Activated T-helper 2 cell treated with anti-CD3 and anti-CD28 coated beads, Interferon-gamma antibody, Interleukin-2, Interleukin-4, amounts not matched to agents 10 μg/mL and 5 μg/mL and 100 μg/mL, durations not matched to agents 14 hours and 24 hours and 36 hours (primary cell): Measurements from ENCODE around the gene SPATA6L. TPM values are rescaled to one million over a fixed set of nuclear protein-coding genes. Genes with fewer than 3 reads are reported as not detected.
A peak's percentile ranks its signal among the peaks of the same experiment; 100 is the strongest.

Experiments
- DNase-seq: peaks from one replicate; pipeline ENCODE4 v3.0.0; 2021; ENCODE audit warnings: low spot score
- H3K27ac Mint-ChIP-seq: one replicate; pipeline ENCODE4 v1.8.0; 2021; ENCODE audit warnings: mixed read lengths
- H3K27me3 Mint-ChIP-seq: one replicate; pipeline ENCODE4 v1.8.0; 2021; ENCODE audit warnings: low read depth, mixed read lengths
- H3K36me3 Mint-ChIP-seq: one replicate; pipeline ENCODE4 v1.8.0; 2021; ENCODE audit warnings: low read depth, mixed read lengths
- H3K4me1 Mint-ChIP-seq: one replicate; pipeline ENCODE4 v1.8.0; 2021; ENCODE audit warnings: low read depth, mixed read lengths
- H3K4me3 Mint-ChIP-seq: one replicate; pipeline ENCODE4 v1.8.0; 2021; ENCODE audit warnings: low read depth, mild to moderate bottlenecking, moderate library complexity, mixed read lengths
- H3K9me3 Mint-ChIP-seq: one replicate; pipeline ENCODE4 v1.8.0; 2021; ENCODE audit warnings: mixed read lengths
- intact Hi-C: fragments of 100-400 bp; cut with micrococcal nuclease; formaldehyde crosslinking; loops from one replicate; pipeline ENCODE4 v1.15.1; 2023
- total RNA-seq: library from RNA; stranded (reverse); gene quantifications from 2 replicates; pipeline ENCODE4 v1.2.3, GENCODE V29; 2022

SPATA6L gene
- total RNA-seq, 1 donor from 2014 or later, result 0.68 TPM

- peaks cover 26% of the 10 kb centered on the region for H3K4me1 Mint-ChIP-seq
- no peaks in the 10 kb centered on the region for H3K27me3 Mint-ChIP-seq
- intact Hi-C loops, result loop anchor here (1.0 to 10.0 kb wide), 5 partner anchors 10 to 916 kb away; partner anchors contain the start of genes AK3 and CDC37L1
- H3K27ac Mint-ChIP-seq, result peak overlapping the region; percentile 51
- H3K4me3 Mint-ChIP-seq, result no peak overlapping the region
- DNase-seq, result no peak
- no peaks in the 10 kb centered on the region for H3K9me3 Mint-ChIP-seq
- H3K36me3 Mint-ChIP-seq, result peaks cover 55% of the 10 kb centered on the region
Observed at GRCh38 chr9:4689021-4689420, 22.7 kb upstream of the SPATA6L start.

DNA sequence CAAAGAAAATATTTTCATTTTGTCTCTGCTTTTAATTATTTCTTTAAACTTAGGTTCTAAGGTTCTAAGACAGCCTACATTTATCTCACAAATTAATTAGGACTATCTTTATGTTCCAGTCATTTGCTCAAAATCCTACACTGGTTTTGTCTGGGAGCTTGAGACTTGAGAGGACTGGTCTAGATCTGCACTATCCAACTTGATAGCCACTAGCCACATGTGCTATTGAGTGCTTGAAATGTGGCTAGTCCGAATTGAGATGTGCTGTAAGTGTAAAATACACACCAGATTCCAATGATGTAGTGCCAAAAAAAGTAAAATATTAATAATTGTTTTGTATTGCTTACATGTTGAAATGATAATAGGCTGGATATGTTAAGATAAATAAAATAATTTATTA is 20.3 kb upstream of the SPATA6L start:
- Mint-ChIP-seq H3K27me3 (no peaks in the 10 kb centered on the region), H3K4me3 (no peak overlapping the region), H3K4me1 (peaks cover 32% of the 10 kb centered on the region), H3K36me3 (peaks cover 53% of the 10 kb centered on the region), H3K9me3 (no peaks in the 10 kb centered on the region), H3K27ac (no peak overlapping the region)
- intact Hi-C loops, result loop anchor here (5.0 to 10.0 kb wide), 2 partner anchors 296 to 918 kb away; no protein-coding TSS in a partner anchor
- no peak for DNase-seq

- no peak overlapping the region for H3K4me3 Mint-ChIP-seq
- DNase-seq, result no peak
- no peaks in the 10 kb centered on the region for H3K27me3 Mint-ChIP-seq
- H3K36me3 Mint-ChIP-seq, result peaks cover 49% of the 10 kb centered on the region
- no peak overlapping the region for H3K27ac Mint-ChIP-seq
- H3K4me1 Mint-ChIP-seq, result peaks cover 31% of the 10 kb centered on the region
- H3K9me3 Mint-ChIP-seq, result no peaks in the 10 kb centered on the region
- intact Hi-C loops, result loop anchor here (5.0 to 10.0 kb wide), 2 partner anchors 296 to 919 kb away; no protein-coding TSS in a partner anchor
Observed at GRCh38 chr9:4686112-4686511, 19.8 kb upstream of the SPATA6L start.

GRCh38 chr9:4684820-4685219 is 18.5 kb upstream of the SPATA6L start:
- Mint-ChIP-seq H3K27me3 (no peaks in the 10 kb centered on the region), H3K4me3 (no peak overlapping the region), H3K36me3 (peaks cover 36% of the 10 kb centered on the region), H3K9me3 (no peaks in the 10 kb centered on the region), H3K4me1 (peaks cover 22% of the 10 kb centered on the region), H3K27ac (no peak overlapping the region)
- intact Hi-C loops, result loop anchor here (5.0 to 10.0 kb wide), 2 partner anchors 297 to 920 kb away; no protein-coding TSS in a partner anchor
- DNase-seq, result no peak

DNA sequence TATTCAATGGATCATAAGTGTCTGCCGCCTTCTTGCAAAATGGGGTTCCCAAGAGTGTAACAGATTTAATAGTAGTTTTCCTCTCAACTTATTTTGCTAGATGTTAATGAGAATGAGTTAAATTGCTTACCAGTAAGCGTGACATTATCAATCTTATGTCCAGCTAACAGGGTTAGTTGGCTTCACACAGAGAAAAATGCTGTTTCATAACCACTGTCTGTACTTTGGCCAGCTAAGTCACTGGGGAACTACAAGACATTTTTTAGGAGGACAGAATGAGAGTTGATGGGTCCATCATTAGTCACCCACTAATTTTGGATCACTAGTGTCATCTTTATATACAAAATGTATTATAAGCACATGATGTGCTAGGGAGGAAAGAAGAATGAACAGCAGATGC is 14.5 kb upstream of the SPATA6L start:
- Mint-ChIP-seq H3K9me3 (no peaks in the 10 kb centered on the region), H3K27me3 (peaks cover under 1% of the 10 kb centered on the region), H3K36me3 (peaks cover 18% of the 10 kb centered on the region), H3K27ac (no peak overlapping the region), H3K4me3 (no peak overlapping the region), H3K4me1 (peaks cover 11% of the 10 kb centered on the region)
- no peak for DNase-seq
- intact Hi-C loops, result loop anchor here (10.0 kb wide), 1 partner anchor 924 kb away; no protein-coding TSS in a partner anchor

GRCh38 chr9:4680173-4680525 is 13.9 kb upstream of the SPATA6L start:
- intact Hi-C loops, result loop anchor here (10.0 kb wide), 1 partner anchor 925 kb away; no protein-coding TSS in a partner anchor
- peaks cover 10% of the 10 kb centered on the region for H3K4me1 Mint-ChIP-seq
- H3K9me3 Mint-ChIP-seq, result no peaks in the 10 kb centered on the region
- H3K27me3 Mint-ChIP-seq, result peaks cover 2% of the 10 kb centered on the region
- H3K27ac Mint-ChIP-seq, result no peak overlapping the region
- no peak overlapping the region for H3K4me3 Mint-ChIP-seq
- H3K36me3 Mint-ChIP-seq, result peaks cover 14% of the 10 kb centered on the region
- no peak for DNase-seq

DNA sequence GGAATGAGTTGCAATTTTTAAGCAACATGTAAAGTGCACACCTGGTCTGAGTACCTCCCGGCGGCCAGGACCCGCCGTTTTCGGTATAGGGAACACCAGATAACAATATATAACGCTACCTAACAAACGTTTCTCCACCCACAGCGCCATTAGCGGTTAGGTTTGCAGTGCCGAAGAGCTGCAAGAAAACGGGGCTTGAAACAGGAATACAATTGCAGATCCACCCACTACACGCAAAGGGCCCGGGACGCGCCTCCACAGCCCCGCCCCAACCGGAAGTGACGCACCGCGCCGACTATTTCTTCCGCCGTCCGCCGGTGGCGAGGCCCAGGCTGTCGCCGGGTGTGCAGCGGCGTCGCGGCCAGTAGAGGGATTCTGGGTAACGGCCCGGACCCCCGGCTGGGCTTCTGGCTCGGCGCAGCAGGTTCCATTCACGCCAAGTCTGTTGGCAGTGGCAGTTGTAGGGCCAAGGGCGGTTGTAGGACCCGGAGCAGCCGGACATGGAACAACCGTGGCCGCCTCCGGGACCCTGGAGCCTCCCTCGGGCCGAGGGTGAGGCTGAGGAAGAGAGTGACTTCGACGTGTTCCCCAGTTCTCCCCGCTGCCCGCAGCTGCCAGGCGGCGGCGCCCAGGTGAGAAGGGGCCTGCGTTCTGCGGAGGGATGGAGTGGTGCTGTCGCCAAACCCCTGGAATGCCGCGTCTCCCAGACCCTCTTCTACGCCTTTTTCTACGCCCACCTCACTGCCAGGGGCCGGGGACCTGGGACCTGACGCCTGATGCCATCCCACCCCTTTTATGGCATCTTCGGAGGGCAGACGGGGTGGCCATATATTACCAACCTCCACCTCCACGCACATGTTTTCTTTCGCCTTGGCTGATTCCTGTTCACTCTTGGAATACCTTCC is 13.2 kb upstream of the SPATA6L start, which contains the start of gene CDC37L1:
Gene CDC37L1, plus strand, starts transcription at position 302 of the 905 bp plus-strand sequence. Its CDS starts 199 bp downstream, at position 501.
- peaks cover 8% of the 10 kb centered on the region for H3K36me3 Mint-ChIP-seq
- intact Hi-C loops, result loop anchor here (1.0 to 10.0 kb wide), 9 partner anchors 10 to 1837 kb away; partner anchors contain the start of genes GLIS3, PUM3, RCL1 and RIC1
- DNase-seq, result peak; percentile 99
- H3K27ac Mint-ChIP-seq, result no peak within 1 kb of the TSS
- peaks cover 2% of the 10 kb centered on the region for H3K27me3 Mint-ChIP-seq
- H3K9me3 Mint-ChIP-seq, result no peaks in the 10 kb centered on the region
- peaks cover 6% of the 10 kb centered on the region for H3K4me1 Mint-ChIP-seq
- H3K4me3 Mint-ChIP-seq, result no peak within 1 kb of the TSS

GRCh38 chr9:4678679-4679267 is 12.5 kb upstream of the SPATA6L start:
- Mint-ChIP-seq H3K4me3 (no peak overlapping the region), H3K27me3 (peaks cover 2% of the 10 kb centered on the region), H3K36me3 (peaks cover 5% of the 10 kb centered on the region), H3K4me1 (peaks cover 6% of the 10 kb centered on the region), H3K27ac (no peak overlapping the region), H3K9me3 (no peaks in the 10 kb centered on the region)
- intact Hi-C loops, result loop anchor here (1.0 to 10.0 kb wide), 8 partner anchors 11 to 1836 kb away; partner anchors contain the start of genes GLIS3, PUM3, RCL1 and RIC1
- no peak for DNase-seq

- Mint-ChIP-seq H3K36me3 (no peaks in the 10 kb centered on the region), H3K4me1 (no peaks in the 10 kb centered on the region), H3K27me3 (peaks cover 2% of the 10 kb centered on the region), H3K27ac (no peak overlapping the region), H3K4me3 (no peak overlapping the region), H3K9me3 (no peaks in the 10 kb centered on the region)
- no peak for DNase-seq
- intact Hi-C loops, result loop anchor here (5.0 to 10.0 kb wide), 3 partner anchors 373 to 1835 kb away; partner anchors contain the start of genes GLIS3, PUM3 and RIC1
Observed at GRCh38 chr9:4677392-4677791, 11.1 kb upstream of the SPATA6L start.

- intact Hi-C loops, result loop anchor here (5.0 to 10.0 kb wide), 3 partner anchors 370 to 1832 kb away; partner anchors contain the start of genes GLIS3, PUM3 and RIC1
- no peak for DNase-seq
- Mint-ChIP-seq H3K4me3 (no peak overlapping the region), H3K9me3 (no peaks in the 10 kb centered on the region), H3K4me1 (peaks cover 11% of the 10 kb centered on the region), H3K27ac (no peak overlapping the region), H3K36me3 (no peaks in the 10 kb centered on the region), H3K27me3 (peaks cover 2% of the 10 kb centered on the region)
Observed at GRCh38 chr9:4674783-4675182, 8.5 kb upstream of the SPATA6L start.

DNA sequence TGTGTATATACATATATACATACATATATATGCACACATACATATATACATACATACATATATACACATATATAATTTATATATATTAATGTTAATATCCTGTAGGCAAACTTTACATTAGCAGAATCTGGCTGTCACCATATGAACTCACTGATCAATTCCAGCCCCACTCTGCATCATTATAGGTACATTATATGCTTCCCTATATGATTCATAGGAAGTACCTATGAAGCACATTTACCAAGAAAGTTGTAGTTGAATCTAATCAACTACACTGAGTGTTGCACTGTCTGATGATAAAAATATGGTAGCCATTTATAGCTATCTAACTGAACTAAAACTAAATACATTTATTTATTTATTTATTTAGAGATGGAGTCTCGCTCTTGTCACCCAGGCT is 5.5 kb upstream of the SPATA6L start:
- H3K27me3 Mint-ChIP-seq, result peaks cover 11% of the 10 kb centered on the region
- intact Hi-C loops, result loop anchor here (10.0 kb wide), 1 partner anchor 367 kb away; the partner anchor contains the start of gene GLIS3
- DNase-seq, result no peak
- H3K9me3 Mint-ChIP-seq, result no peaks in the 10 kb centered on the region
- no peak overlapping the region for H3K27ac Mint-ChIP-seq
- no peaks in the 10 kb centered on the region for H3K36me3 Mint-ChIP-seq
- H3K4me3 Mint-ChIP-seq, result no peak overlapping the region
- peaks cover 22% of the 10 kb centered on the region for H3K4me1 Mint-ChIP-seq

GRCh38 chr9:4670591-4670990 is 4.3 kb upstream of the SPATA6L start:
- H3K4me1 Mint-ChIP-seq, result peaks cover 34% of the 10 kb centered on the region
- no peaks in the 10 kb centered on the region for H3K36me3 Mint-ChIP-seq
- no peak for DNase-seq
- intact Hi-C loops, result loop anchor here (10.0 kb wide), 1 partner anchor 366 kb away; the partner anchor contains the start of gene GLIS3
- H3K27me3 Mint-ChIP-seq, result peaks cover 9% of the 10 kb centered on the region
- peak overlapping the region; percentile 50 for H3K27ac Mint-ChIP-seq
- H3K4me3 Mint-ChIP-seq, result no peak overlapping the region
- no peaks in the 10 kb centered on the region for H3K9me3 Mint-ChIP-seq
